Keratinocyte (primary cell): Measurements from ENCODE around the gene SPNS1. TPM values are rescaled to one million over a fixed set of nuclear protein-coding genes. Genes with fewer than 3 reads are reported as not detected.
"Not testable (repeated sequence)": the region's sequence is repeated elsewhere in the genome, so short reads cannot be mapped to it uniquely, and the experiment has no call there.

Experiments used
- DNase-seq: peaks from one replicate; pipeline ENCODE4 v3.0.0-alpha.2; 2011; ENCODE audit warnings: low read depth, missing footprints, low spot score
- FAIRE-seq: peaks from 2 replicates; lab custom pipeline; 2011; peaks lifted over from hg19 to GRCh38; lab: Jason Lieb, UNC
- H2AFZ ChIP-seq: 2 replicates; pipeline ENCODE4 v1.6.0; 2012; ENCODE audit warnings: low read length, control low read depth, inconsistent platforms; ENCODE audit not compliant: control insufficient read depth
- H3K27ac ChIP-seq: 2 replicates; pipeline ENCODE4 v1.5.1; 2011; ENCODE audit warnings: low read length; ENCODE audit not compliant: control insufficient read depth, insufficient read depth
- H3K27me3 ChIP-seq: 3 replicates; pipeline ENCODE4 v1.6.0; 2011; ENCODE audit warnings: low read length; ENCODE audit not compliant: control insufficient read depth, insufficient read depth; ENCODE audit errors: extremely low read depth
- H3K36me3 ChIP-seq, 2 experiments: 2 replicates in 1 of 2; 3 replicates in 1 of 2; pipeline ENCODE4 v1.5.1; 2011; ENCODE audit warnings: low read length in 2 of 2, mild to moderate bottlenecking in 1 of 2; ENCODE audit not compliant: control insufficient read depth in 2 of 2, insufficient read depth in 2 of 2; ENCODE audit errors: extremely low read depth in 1 of 2
- H3K4me1 ChIP-seq: 3 replicates; pipeline ENCODE4 v1.5.1; 2011; ENCODE audit warnings: low read length; ENCODE audit not compliant: control insufficient read depth, insufficient read depth; ENCODE audit errors: extremely low read depth
- H3K4me2 ChIP-seq: 3 replicates; pipeline ENCODE4 v1.6.0; 2011; ENCODE audit warnings: low read depth, low read length; ENCODE audit not compliant: control insufficient read depth, insufficient read depth; ENCODE audit errors: extremely low read depth
- H3K4me3 ChIP-seq, 3 experiments: fragments of 200-600 bp in 1 of 3; sonication (generic) in 1 of 3; 2 replicates in 2 of 3; 3 replicates in 1 of 3; pipeline ENCODE4 v1.5.1; 2011 to 2016; ENCODE audit warnings: low read length in 3 of 3, mild to moderate bottlenecking in 3 of 3, control low read depth in 2 of 3, inconsistent platforms in 1 of 3, low read depth in 1 of 3, mixed read lengths in 1 of 3, mixed run types in 1 of 3, moderate library complexity in 1 of 3; ENCODE audit not compliant: control insufficient read depth in 2 of 3, insufficient read depth in 2 of 3; ENCODE audit errors: extremely low read depth in 1 of 3
- H3K79me2 ChIP-seq: 2 replicates; pipeline ENCODE4 v1.6.0; 2012; ENCODE audit warnings: low read length; ENCODE audit not compliant: control insufficient read depth, insufficient read depth
- H3K9ac ChIP-seq: 3 replicates; pipeline ENCODE4 v1.6.0; 2011; ENCODE audit warnings: low read length; ENCODE audit not compliant: control insufficient read depth, insufficient read depth; ENCODE audit errors: extremely low read depth
- H3K9me1 ChIP-seq: 3 replicates; pipeline ENCODE4 v1.6.0; 2011; ENCODE audit warnings: low read length; ENCODE audit not compliant: control insufficient read depth, insufficient read depth; ENCODE audit errors: extremely low read depth
- H3K9me3 ChIP-seq: 2 replicates; pipeline ENCODE4 v1.5.1; 2012; ENCODE audit warnings: low read depth, low read length; ENCODE audit not compliant: control insufficient read depth
- H4K20me1 ChIP-seq: 3 replicates; pipeline ENCODE4 v1.6.0; 2011; ENCODE audit warnings: low read length; ENCODE audit not compliant: control insufficient read depth, insufficient read depth; ENCODE audit errors: extremely low read depth
- CTCF ChIP-seq, 3 experiments: IDR thresholded peaks in 1 of 3; conservative IDR thresholded peaks in 1 of 3; optimal IDR thresholded peaks in 1 of 3; 2 replicates in 2 of 3; 3 replicates in 1 of 3; pipeline versions ENCODE3 to v1.5.1; 2011; ENCODE audit warnings: low read length in 3 of 3, mild to moderate bottlenecking in 3 of 3, moderate library complexity in 2 of 3, control low read depth in 1 of 3, inconsistent platforms in 1 of 3; ENCODE audit not compliant: insufficient read depth in 2 of 3; ENCODE audit errors: extremely low read depth in 1 of 3
- EZH2 ChIP-seq: IDR thresholded peaks from one replicate; pipeline ENCODE4 v1.6.1; 2012; ENCODE audit warnings: inconsistent platforms, mild to moderate bottlenecking, low read length, moderate library complexity
- dilution Hi-C: fragments of 300-500 bp; cut with MboI; formaldehyde crosslinking; loops from one replicate; pipeline ENCODE4 v1.7.0; 2020; ENCODE audit warnings: low sequenced_read_pairs; ENCODE audit not compliant: extremely low pct_ligation_motif_present
- polyA plus RNA-seq, 5 experiments: library from polyadenylated mRNA; depleted of rRNA in 3 of 5; stranded (reverse) in 3 of 5; stranded (forward) in 1 of 5; unstranded in 1 of 5; fragments of >200 nt; gene quantifications; 1 replicate in 1 of 5; 2 replicates in 3 of 5; 3 replicates in 1 of 5; pipeline versions ENCODE4 v1.2.1 to v1.2.3, GENCODE V29; 2011 to 2012; ENCODE audit warnings: missing spikeins in 2 of 5, low read depth in 1 of 5, low replicate concordance in 1 of 5

Gene SPNS1
- polyA plus RNA-seq, 1 donor (not counting 4 experiments of a cell fraction or from before 2014, with no cell fraction given), result 16.3 TPM

- Histone ChIP-seq H3K9ac (no peak overlapping the region), H3K27ac (no peak overlapping the region), H3K4me3 (no peak overlapping the region), H2AFZ (no peak overlapping the region), H3K9me3 (no peaks in the 10 kb centered on the region), H3K79me2 (no peaks in the 10 kb centered on the region), H3K4me2 (no peak overlapping the region), H4K20me1 (no peaks in the 10 kb centered on the region), H3K9me1 (no peaks in the 10 kb centered on the region), H3K36me3 (no peaks in the 10 kb centered on the region), H3K4me1 (no peaks in the 10 kb centered on the region), H3K27me3 (no peaks in the 10 kb centered on the region)
- dilution Hi-C loops, result no loop called here
- DNase-seq (no peak), FAIRE-seq (no peak)
- no peak for TF ChIP-seq CTCF (optimal IDR thresholded peaks at IDR 0.05 in 1 of 3, IDR thresholded peaks at IDR 0.05 in 1 of 3, conservative IDR thresholded peaks at IDR 0.05 in 1 of 3; ENCODE audit: extremely low read depth in 1 of 3, insufficient read depth in 2 of 3, low read length in 3 of 3)
- no peak for TF ChIP-seq EZH2
These were observed 25.0 kb downstream of the SPNS1 start for GRCh38 chr16:28999577-28999976.

- TF ChIP-seq CTCF (optimal IDR thresholded peaks at IDR 0.05 in 1 of 3, IDR thresholded peaks at IDR 0.05 in 1 of 3, conservative IDR thresholded peaks at IDR 0.05 in 1 of 3; ENCODE audit: extremely low read depth in 1 of 3, insufficient read depth in 2 of 3, low read length in 3 of 3), result no peak
- no peak for TF ChIP-seq EZH2
- no peaks in the 10 kb centered on the region for H3K4me1 ChIP-seq
- no peak overlapping the region for H3K9ac ChIP-seq
- H2AFZ ChIP-seq, result no peak overlapping the region
- H3K4me2 ChIP-seq, result no peak overlapping the region
- no peaks in the 10 kb centered on the region for H3K9me1 ChIP-seq
- DNase-seq (no peak), FAIRE-seq (no peak)
- no peak overlapping the region for H3K4me3 ChIP-seq
- no peak overlapping the region for H3K27ac ChIP-seq
- no peaks in the 10 kb centered on the region for H3K36me3 ChIP-seq
- H3K9me3 ChIP-seq, result no peaks in the 10 kb centered on the region
- no peaks in the 10 kb centered on the region for H3K27me3 ChIP-seq
- dilution Hi-C loops, result no loop called here
- no peaks in the 10 kb centered on the region for H3K79me2 ChIP-seq
- no peaks in the 10 kb centered on the region for H4K20me1 ChIP-seq
These were observed 25.4 kb downstream of the SPNS1 start for GRCh38 chr16:29000019-29000418.

GRCh38 chr16:29004496-29005139 is 30.0 kb downstream of the SPNS1 start:
- FAIRE-seq, H3K9ac ChIP-seq, H3K27ac ChIP-seq, H3K27me3 ChIP-seq, dilution Hi-C loops, H3K36me3 ChIP-seq, H3K4me3 ChIP-seq, H3K79me2 ChIP-seq, H3K9me3 ChIP-seq, H3K9me1 ChIP-seq, H4K20me1 ChIP-seq, H3K4me2 ChIP-seq, DNase-seq, H3K4me1 ChIP-seq, H2AFZ ChIP-seq: not testable (repeated sequence)
